GM21825 (cell line): ENCODE measurements around the gene KCNJ18.
"Not testable (repeated sequence)": the region's sequence is repeated elsewhere in the genome, so short reads cannot be mapped to it uniquely, and the experiment has no call there.

ENCODE experiments used
- ATAC-seq: cut with Tn5 transposase; IDR thresholded peaks from one replicate; pipeline ENCODE4 v1.9.1; 2021; ENCODE audit warnings: mild to moderate bottlenecking, moderate library complexity; ENCODE audit not compliant: unreplicated experiment

KCNJ18 gene

DNA sequence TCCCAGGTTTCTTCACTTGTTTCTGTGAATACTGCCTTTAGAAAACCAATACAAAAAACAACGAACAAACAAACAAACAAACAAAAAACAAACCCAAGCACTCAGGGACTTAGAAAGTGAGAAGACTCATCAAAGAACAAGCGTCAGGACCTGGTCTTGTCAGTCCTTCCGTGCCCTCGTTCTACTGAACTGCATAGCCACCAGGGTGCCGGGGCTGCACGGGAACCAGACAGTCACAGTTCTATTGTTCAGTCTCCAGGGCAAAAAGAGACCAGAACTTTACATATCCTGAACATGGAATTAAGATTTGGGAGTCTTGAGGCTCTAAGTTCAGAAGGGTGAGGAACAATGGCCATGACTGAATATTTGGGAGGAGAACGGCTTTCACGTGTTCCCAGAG is 28.2 kb downstream of the KCNJ18 start:
- not testable (repeated sequence) for ATAC-seq

DNA sequence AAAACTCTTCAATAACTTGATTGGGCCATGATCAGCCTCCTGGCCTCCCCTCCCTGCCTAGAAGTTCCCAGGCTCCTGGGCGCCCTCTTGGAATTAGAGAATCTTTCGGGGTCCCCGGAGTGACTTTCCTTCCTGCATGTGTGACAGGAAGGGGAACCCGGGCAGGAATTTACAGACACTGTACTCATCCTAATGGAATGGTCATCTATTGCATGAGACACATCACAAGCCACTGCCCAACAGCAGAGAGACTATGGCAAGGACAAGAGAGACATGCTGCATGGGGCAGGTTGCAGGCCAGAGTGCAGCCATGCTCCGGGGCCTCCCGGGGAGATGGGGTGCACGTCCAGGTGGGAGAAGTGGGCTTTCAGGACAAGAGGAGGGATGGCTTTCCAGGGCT is 29.9 kb downstream of the KCNJ18 start:
- not testable (repeated sequence) for ATAC-seq

DNA sequence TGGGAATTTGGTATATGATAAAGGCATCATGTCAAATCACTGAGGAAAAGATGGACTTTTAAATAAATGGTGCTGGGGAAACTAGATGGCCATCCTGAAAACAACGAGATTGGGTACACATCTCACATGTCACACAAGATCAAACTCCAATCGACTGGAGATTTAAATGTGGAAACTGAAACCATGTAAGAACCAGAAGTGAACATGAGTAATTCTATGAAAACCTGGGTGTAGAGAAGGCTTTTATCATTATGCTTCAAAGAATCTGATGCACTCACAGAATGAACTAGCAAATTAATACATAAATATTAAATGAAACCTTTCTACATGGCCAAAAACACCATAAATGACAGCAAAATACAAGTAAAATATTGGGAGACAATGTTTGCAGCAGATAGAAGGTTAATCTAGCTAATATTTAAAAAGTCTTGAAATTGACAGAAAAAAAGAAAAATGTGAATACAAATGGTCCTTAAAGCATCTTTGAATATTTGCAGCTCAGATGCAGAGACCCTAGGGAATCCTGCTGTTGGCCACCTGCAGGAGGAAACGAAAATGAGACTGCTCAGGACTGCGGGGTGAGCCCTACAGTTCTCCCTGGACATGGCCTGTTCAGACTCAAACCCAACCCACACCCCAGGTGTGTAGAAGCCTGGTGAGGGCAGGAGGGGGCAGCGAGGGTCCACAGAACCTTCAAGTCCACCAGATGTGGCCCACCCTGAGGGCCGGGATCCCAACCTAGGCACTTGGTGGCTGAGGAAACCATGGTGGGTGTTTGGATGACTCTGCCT is 32.1 kb downstream of the KCNJ18 start:
- not testable (repeated sequence) for ATAC-seq

DNA sequence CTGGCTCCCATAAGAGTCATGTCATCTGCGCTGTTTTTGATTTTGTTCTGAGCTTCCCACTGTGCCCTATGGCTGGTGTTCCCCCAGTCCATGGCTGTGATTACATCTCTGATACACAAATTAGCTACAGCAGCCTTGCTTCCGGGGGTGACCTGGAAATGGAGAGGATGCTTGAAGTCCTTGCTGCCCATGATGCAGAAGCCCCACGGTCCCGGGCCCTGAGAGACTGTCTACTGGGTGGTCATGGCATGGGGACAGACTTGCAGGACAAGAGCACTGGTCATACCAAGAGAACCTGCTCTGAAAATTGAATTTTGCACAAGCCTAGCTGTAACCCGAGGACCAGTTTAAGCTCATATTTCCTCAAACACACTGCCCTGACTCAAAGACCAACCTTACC is 38.8 kb downstream of the KCNJ18 start:
- ATAC-seq: not testable (repeated sequence)

DNA sequence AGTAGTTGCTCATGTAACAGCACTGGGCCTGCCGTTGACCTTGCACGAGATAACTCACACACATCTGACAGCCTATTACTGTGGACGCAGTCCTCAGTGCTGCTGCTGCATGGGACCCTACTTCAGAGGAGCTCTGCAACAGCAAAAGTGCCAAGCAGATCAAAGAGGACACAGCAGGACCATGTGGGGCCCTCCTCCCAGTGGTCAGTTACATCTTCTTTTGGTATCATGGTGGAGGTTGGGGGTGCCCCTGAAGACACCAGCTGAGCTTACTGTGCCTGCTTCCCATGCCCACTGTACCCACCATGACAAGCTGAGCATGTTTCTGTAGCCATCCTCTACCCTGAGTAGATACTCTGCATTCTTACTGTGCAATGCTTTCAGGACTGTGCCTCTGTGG is 41.6 kb downstream of the KCNJ18 start:
- not testable (repeated sequence) for ATAC-seq

DNA sequence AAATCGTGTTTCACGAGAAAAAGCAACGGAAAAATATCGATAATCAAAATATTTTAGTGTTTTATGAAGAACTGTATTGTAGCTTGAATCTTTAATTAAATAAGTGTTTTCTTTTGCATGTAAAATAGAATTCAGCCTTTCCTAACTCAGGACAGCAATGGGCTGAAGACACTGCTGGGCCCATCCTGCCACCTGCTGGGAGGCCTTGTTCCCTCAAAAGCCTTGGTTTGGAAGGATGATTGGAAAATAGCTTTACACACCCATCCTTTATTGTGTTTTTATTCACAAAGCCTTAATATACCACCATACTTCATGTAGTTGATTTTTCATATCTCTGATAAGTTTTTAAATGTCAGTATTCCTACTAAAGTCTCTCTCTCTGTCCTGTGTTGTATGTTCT is 43.5 kb downstream of the KCNJ18 start:
- ATAC-seq: not testable (repeated sequence)

DNA sequence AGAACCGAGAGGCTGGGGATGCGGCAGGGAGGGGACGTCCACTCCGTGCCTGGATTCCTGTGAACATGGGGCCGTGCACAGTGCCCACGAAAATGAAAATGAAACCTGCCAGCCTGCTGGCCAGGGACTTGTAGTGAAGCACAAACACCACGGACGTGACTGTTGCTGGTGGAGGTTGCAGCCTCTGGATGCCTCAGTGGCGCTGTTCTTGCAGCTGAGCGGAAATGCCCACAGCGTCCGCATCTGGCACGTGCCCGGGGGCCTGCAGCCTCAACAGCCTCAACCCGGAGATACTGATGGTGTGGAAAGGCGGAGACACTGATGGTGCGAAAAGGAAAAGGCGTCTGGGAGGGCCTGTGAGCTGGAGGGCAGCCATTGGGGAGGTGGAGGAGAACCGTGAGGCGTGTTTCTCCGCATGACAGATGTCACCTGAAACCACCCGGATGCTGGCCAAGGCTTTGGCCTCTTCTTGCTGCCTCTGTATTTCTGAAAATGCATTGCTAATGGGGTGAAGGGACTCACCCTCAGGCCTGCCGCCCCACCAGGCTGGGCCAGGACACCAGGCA is 44.8 kb downstream of the KCNJ18 start:
- ATAC-seq: not testable (repeated sequence)

DNA sequence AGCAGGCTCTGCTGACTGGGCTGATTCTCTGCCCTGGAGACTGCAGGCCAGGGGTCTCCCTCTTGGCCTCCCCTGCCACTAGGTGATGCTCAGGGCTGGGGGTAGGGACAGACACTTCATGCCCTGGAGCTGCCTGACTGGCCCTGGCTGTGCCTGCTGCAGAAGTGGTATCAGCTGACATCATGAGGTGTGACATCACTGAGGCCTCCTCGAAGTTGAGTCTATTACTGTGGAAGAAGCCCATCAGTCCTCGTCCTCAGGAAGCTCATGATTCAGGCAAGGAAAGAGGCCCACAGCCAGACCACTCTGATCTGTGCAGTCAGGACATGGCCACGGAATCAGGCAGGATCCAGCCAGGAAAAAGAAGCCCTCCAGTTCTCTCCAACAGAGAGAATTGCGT is 45.9 kb downstream of the KCNJ18 start:
- not testable (repeated sequence) for ATAC-seq

DNA sequence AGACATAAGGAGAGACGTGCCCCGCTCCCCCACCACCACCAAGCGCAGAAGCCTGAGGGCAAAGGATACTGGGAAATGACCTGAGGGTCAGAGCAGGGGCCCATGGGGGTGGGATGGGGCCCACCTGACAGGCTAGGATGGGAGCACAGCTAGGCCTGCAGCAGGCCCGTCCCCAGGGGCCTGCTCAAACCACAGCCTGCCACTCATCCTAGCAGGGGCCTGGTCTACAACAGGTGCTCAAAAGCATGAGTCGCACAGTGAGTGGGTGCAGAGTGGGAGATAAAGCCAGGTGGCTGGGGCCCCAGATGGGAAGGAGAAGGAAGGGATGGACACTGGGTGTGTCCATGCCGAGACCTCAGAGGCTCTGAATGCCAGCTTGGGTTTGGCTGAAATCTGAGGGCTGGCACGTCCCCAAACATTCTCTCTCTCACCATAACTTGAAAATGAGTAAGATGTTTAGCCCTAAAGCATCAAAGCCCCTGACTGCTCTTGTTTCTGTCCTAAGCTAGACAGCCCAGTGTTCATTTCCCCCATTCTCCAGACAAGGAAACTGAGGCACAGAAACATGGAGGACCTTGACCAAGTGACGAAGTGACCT is 46.7 kb downstream of the KCNJ18 start:
- ATAC-seq: peak; percentile 61

DNA sequence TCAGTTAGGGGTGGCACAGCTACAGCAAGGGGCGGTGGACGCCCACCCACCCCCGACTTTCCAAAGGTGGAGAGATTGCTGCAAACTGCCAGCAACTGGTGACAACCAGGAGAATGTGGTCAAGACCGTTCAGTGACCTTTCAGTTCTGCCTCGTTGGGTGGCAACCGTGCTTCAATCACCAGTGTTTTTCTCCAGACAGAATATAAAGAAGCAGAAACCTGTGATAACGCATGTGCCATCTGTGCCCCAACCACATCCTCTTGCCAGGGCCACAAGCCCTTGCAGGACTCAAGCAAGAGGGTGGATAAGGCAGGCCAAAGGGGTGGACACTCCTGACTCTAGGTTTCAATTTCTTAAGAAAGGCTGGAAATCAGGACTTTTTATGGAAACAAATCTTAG is 47.2 kb downstream of the KCNJ18 start:
- not testable (repeated sequence) for ATAC-seq

DNA sequence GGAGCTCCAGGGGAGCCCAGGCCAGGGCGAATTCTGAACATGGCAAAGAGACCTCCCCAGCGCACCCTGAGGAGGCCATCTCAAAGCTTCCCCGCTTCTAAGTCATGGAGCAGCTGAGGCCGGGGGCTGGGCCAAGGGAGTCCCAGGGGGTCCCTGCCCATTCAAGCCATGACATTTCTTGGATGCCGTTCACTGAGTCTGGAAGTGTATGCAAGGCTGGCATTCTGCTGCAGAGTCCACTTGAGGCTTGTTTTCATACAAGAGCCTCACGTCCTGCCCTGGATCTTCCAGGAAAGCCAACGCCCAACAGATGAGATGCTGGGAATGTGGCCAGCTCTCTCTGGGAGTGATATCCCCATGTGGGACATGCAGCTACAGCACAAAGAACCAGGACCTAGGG is 48.5 kb downstream of the KCNJ18 start:
- not testable (repeated sequence) for ATAC-seq

DNA sequence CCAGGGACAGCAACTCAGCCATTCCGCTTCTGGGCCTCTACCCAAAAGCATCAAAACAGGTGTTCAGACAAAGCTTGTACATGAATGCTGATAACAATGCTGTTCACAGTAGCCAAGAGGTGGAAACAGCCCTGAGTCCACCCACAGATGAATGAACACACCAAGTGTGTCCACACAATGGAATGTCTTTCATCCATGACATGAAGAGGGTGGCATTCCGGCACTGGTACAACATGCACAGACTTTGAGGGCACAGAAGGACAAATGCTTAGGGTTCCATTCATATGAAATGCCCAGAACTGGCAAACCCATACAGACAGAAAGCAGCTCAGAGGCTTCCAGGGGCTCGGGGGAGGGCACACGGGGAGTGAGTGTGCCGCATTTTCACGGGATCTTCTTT is 49.2 kb downstream of the KCNJ18 start:
- not testable (repeated sequence) for ATAC-seq

DNA sequence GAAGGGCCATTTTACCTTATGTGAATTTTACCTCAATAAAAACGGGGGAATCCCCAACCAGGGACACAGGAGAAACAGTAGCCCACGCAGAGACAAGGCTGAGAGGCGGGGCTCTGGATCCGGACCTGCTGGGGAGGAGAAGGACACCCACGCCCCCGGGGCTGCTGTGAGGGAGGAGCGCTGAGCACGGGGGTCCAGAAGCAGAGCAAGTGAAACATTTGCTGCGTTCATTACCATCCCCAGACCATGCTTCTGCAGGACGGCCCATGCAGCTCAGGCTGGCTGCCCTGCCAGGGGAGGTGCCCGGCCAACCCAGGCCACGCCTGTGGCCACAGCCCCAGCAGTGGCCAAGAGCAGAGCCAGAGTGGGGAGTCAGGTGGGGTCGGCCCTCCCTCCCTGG is 50.0 kb downstream of the KCNJ18 start:
- ATAC-seq: no peak

DNA sequence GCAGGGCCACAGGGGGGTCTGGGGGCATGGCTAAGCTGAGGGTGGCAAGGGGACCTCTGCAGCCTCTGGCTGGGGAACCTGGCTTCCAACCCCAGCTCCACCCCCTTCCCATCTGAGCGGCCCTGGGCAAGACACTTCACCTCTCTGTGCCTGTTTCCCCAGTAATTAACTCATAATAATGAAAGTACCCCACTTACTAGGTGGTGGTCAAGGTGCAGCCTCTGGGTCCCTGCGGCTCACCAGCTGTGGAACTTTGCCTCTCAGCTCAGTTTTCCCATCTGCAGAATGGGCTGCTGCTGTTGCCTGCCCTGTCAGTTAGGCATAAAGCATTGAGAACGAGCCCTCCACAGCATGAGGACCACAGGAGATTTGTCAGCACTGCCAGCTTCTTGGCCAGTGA is 51.8 kb downstream of the KCNJ18 start:
- ATAC-seq: not testable (repeated sequence)

DNA sequence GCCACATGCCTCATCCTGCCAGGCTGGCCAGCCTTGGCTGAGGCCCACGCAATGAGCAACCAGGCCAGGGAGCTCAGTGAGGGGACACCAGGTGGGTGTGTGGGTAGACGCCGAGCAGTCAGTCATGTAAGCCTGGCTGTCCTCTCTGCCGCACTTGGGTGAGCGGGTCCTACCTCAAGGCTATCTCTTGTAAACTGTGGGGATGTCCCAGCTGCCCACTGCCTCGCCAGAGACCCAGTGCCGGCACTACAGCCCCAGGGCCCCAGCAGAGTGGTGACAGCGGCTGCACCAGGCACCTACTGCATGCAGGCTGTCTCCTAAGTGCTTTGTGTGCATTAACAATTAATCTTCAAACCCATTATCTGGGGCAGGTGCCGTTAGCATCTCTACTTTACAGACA is 52.3 kb downstream of the KCNJ18 start:
- not testable (repeated sequence) for ATAC-seq

DNA sequence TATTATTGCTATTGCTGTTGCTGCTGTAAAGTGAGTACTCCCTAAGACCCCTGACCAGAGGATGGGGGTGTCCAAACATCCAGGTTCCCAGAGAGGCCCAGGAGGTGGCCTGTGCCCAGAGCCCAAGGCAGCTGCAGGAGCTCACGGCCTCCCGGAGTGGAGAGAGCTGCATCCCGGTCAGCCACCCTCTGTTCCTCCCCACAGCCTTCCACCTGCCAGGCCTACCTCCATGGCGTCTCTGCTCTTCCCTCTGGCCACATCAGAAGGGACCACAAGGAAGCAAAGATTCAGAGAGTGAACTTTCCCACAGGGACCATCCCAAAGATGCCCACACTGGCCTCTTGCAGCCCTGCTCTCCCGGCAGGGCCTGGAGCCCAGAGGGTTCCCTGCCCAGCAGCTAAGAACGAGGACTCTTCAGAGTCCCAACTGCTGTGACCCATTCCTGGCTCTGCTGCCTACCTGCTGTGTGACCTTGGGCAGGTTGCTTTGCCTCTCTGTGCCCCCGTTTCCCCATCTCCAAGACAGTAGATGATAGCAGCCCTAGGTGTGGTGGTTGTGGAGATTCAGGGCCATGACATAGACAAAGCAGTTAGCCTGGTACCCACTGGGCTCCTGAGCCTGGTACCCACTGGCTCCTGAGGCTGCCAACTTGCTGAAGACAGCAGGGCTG is 53.2 kb downstream of the KCNJ18 start:
- ATAC-seq: not testable (repeated sequence)

DNA sequence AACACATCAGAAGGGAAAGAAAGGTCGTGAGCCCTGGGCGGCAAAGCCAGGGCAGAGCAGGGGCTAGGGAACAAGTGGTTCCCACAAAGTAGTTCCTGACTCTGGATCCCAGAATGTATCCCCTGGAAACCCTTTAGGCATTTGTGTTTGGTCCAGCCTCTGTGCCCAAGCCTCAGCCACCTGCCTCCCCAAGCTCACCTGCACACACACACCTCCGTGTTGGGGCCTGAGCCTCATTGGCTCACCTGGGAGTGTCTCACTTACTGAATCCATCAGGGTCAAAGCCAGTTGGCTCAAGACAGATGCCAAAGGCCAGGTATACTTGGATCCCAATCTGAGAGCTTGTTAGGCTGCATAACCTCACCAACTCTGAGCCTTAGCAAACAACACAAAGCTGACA is 54.1 kb downstream of the KCNJ18 start:
- not testable (repeated sequence) for ATAC-seq

DNA sequence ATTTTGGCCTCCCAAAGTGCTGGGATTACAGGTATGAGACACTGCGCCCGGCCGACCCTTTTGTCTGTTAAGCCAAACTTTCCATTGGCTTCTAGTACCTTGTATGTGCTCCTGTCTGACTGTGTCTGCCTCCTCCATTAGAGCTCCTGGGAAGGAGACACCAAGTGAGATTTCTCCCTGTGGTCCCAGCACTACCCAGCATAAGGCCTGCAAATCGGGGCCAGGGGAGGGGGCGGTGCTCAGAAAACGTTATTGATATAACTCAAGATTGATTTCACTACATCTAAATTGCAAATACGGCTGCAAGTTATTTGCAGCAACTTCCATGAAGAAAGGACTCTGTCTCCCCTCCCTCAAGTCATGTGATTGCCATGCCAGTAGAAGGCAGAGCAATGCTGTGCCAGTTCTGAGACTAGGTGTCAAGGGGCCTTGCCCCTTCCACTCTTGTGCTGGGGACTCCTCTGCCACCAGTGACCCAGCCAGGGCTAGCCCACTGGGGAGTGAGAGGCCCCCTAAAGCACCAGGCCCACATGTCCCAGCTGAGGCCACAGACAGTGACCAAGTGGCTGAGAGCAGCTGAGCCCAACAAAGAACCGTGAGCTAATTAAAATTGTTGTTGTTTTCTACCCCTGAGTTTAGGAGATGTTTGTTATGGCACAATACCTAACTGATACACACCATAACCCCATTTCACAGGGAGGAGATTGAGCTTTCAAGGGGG is 55.0 kb downstream of the KCNJ18 start:
- ATAC-seq: not testable (repeated sequence)

DNA sequence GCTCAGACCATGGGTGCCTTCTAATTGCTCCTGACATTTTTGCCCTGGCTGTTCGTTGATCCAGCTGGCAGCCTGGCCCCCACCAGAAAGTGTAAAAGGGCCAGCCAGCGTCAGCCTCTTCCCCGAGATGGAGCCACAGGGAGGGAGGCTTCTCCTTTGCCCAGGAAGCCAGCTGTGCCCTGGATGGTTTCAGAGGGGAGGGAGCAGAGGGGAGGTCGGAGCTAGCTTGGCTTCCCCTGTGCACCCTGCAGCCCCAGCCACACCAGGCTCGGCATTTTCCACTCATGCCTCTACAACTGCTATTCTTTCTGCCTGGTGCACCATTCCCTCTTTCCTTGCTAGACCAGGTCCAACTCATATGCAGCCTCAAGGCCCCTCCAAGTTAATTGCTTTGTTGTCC is 56.4 kb downstream of the KCNJ18 start:
- not testable (repeated sequence) for ATAC-seq

DNA sequence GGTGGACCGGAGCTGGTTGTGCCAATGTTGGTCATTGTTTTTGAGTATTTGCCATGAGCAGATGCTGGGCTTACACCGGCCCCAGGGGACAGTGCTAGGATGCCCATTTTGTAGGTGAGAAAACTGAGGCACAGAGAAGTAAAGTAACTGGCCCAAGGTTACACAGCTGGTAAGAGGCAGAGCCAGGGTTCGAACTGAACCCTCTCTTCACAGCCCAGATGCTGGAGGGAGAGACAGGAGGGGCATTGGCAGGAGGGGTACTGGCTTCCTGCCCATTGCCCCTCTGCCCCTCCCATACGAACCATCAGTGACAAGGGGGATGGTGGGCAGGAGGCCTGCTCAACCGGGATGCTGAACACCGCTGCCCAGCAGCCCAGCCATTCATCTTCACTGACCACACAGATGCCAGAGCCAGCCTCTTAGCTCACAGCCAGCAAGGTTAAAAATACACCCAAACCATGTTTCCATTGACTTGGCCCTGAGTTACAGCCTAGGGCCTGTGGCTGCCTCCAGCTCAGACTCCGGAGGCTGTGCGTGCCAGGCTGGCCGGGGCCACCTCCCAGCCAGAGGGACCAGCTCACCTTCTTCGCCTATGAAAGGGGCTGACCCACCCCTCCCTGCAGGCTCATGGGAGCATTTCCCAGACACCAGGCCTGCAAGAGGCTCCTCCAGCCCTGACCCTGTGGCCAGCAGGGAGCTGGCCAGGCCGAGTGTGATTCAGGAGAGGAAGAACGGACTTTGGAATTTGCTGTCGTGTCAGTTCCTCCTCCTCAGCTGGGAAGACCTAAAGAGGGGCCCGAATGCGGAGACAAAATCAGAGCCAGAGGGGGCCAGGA is 57.6 kb downstream of the KCNJ18 start:
- not testable (repeated sequence) for ATAC-seq
